Thyroid gland (tissue), 4 donors: ENCODE results near the gene PARP11. TPM values are rescaled to one million over a fixed set of nuclear protein-coding genes. Genes with fewer than 3 reads are reported as not detected.

Experiments
- DNase-seq, 2 donors: peaks; one replicate each; pipeline ENCODE4 v3.0.0-alpha.2; 2019
- H3K27ac ChIP-seq, 3 donors: fragments of 200-600 bp; sonication (generic); 1 replicate in 2 of 3; 2 replicates in 1 of 3; pipeline ENCODE4 v1.5.1; 2016 to 2019; ENCODE audit warnings: mild to moderate bottlenecking in 1 of 3, moderate library complexity in 1 of 3
- H3K27me3 ChIP-seq: fragments of 200-600 bp; sonication (generic); one replicate; pipeline ENCODE4 v1.5.1; 2019
- H3K36me3 ChIP-seq, 2 donors: fragments of 200-600 bp; sonication (generic); one replicate each; pipeline ENCODE4 v1.5.1; 2016 to 2019
- H3K4me1 ChIP-seq, 2 donors: fragments of 200-600 bp; sonication (generic); one replicate each; pipeline ENCODE4 v1.5.1; 2017 to 2019
- H3K4me3 ChIP-seq, 3 donors: fragments of 200-600 bp; sonication (generic); replicated peaks in 1 of 3; 1 replicate in 2 of 3; 2 replicates in 1 of 3; pipeline ENCODE4 v1.5.1; 2016; ENCODE audit warnings: mild to moderate bottlenecking in 1 of 3
- H3K9me3 ChIP-seq: fragments of 200-600 bp; sonication (generic); one replicate; pipeline ENCODE4 v1.5.1; 2017
- POLR2A ChIP-seq, 2 donors: fragments of 450-650 bp; IDR thresholded peaks; one replicate each; pipeline ENCODE4 v1.6.1; 2017; ENCODE audit warnings: antibody characterized with exemption in 2 of 2, mild to moderate bottlenecking in 2 of 2, moderate library complexity in 1 of 2
- WGBS, 2 donors: methylation state at CpG; one replicate each; pipeline ENCODE4 v1.1.5; 2017; 5-methylcytosine and 5-hydroxymethylcytosine counted together
- intact Hi-C: fragments of 100-400 bp; cut with DNase I; formaldehyde crosslinking; loops from one replicate; pipeline ENCODE4 v1.15.1; 2023
- total RNA-seq, 4 donors: library from RNA; depleted of rRNA; stranded (reverse); fragments of >200 nt; gene quantifications; one replicate each; pipeline ENCODE4 v1.2.3, GENCODE V29; 2016
- TF ChIP-seq, protein P1 (sequence below), 6 experiments: fragments of 200-600 bp in 3 of 6; fragments of 450-650 bp in 3 of 6; sonication (generic) in 3 of 6; IDR thresholded peaks; one replicate each; pipeline ENCODE4 v1.5.1; 2016 to 2019; ENCODE audit warnings: antibody characterized with exemption in 6 of 6, mild to moderate bottlenecking in 2 of 6, inconsistent platforms in 1 of 6, moderate library complexity in 1 of 6

PARP11 gene
- total RNA-seq, 4 donors from 2014 or later: 8.7 to 26.2 (median 15.4) TPM

DNA sequence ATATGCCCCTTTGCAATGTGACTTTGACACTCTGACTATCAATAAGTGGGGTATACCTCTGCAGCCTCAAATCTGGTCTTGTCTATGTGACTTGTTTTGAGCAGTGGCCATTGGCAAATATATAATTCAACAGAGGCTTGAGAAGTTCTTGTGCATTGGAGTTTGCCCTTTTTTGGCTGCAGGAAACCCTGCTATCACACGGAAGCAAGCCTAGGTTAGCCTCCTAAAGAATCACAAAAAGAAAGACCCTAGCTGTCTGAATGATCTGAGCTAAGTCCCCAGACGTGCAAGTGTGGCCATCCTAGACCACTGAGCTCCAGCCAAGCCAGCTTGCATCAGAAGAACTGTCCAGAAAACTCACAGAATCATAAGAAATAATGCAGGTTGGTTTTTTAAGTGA, 31.8 kb upstream of the PARP11 start:
- no peaks in the 10 kb centered on the region for H3K9me3 ChIP-seq
- no peaks in the 10 kb centered on the region for H3K27me3 ChIP-seq
- H3K4me1 ChIP-seq: no peaks in the 10 kb centered on the region
- no peak for DNase-seq
- intact Hi-C loops: no loop called here
- H3K27ac ChIP-seq: no peak overlapping the region
- TF ChIP-seq, protein P1, sequence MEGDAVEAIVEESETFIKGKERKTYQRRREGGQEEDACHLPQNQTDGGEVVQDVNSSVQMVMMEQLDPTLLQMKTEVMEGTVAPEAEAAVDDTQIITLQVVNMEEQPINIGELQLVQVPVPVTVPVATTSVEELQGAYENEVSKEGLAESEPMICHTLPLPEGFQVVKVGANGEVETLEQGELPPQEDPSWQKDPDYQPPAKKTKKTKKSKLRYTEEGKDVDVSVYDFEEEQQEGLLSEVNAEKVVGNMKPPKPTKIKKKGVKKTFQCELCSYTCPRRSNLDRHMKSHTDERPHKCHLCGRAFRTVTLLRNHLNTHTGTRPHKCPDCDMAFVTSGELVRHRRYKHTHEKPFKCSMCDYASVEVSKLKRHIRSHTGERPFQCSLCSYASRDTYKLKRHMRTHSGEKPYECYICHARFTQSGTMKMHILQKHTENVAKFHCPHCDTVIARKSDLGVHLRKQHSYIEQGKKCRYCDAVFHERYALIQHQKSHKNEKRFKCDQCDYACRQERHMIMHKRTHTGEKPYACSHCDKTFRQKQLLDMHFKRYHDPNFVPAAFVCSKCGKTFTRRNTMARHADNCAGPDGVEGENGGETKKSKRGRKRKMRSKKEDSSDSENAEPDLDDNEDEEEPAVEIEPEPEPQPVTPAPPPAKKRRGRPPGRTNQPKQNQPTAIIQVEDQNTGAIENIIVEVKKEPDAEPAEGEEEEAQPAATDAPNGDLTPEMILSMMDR (IDR thresholded peaks at IDR 0.05): no peak
- TF ChIP-seq POLR2A (IDR thresholded peaks at IDR 0.05): no peak
- no peak overlapping the region for H3K4me3 ChIP-seq
- no peaks in the 10 kb centered on the region for H3K36me3 ChIP-seq
- WGBS, 2 donors: 40 to 57% methylated on average over 2 of the region's 2 CpGs

DNA sequence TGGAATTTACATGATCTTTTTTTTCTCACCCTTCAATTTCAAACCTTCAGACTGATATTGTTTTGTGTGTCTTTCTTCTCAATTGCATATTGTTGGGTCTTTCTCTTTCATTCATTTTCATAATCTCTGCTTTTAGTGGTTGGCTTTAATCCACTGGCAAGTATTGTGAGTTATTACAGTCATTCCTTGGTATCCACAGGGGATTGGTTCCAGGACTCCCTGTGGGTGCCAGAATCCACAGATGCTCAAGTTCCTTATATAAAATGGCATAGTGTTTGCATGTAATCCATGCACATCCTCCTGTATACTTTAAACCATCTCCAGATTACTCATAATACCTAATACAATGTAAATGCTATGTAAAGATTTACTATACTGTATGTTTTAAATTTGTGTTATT, 29.7 kb upstream of the PARP11 start:
- Histone ChIP-seq H3K27me3 (no peaks in the 10 kb centered on the region), H3K27ac (no peak overlapping the region), H3K9me3 (no peaks in the 10 kb centered on the region), H3K36me3 (no peaks in the 10 kb centered on the region), H3K4me1 (no peaks in the 10 kb centered on the region), H3K4me3 (no peak overlapping the region)
- intact Hi-C loops: no loop called here
- TF ChIP-seq, protein P1 (IDR thresholded peaks at IDR 0.05): no peak
- no peak for TF ChIP-seq POLR2A (IDR thresholded peaks at IDR 0.05)
- no peak for DNase-seq

DNA sequence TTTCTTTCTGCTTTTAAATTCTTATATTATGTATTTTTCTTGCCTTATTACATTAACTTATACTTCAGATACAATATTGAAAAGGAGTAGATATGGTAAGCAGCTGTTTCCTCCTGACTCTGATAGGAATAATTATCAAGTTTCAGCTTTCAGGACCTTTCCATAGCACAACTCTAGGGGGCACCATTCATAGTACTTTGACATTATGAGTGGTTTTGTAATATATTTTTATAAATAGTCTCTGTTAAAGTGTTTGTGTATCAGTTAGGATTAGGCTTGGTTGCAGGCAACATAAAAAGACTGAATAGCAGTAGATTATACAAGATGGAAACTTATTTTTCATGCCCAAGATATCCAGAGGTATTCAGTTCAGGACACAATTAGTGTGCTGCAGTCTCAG, 27.9 kb upstream of the PARP11 start:
- H3K27ac ChIP-seq: no peak overlapping the region
- no peak for TF ChIP-seq POLR2A (IDR thresholded peaks at IDR 0.05)
- TF ChIP-seq, protein P1 (IDR thresholded peaks at IDR 0.05): no peak
- H3K4me1 ChIP-seq: no peaks in the 10 kb centered on the region
- no peak for DNase-seq
- H3K27me3 ChIP-seq: no peaks in the 10 kb centered on the region
- H3K9me3 ChIP-seq: no peaks in the 10 kb centered on the region
- H3K4me3 ChIP-seq: no peak overlapping the region
- intact Hi-C loops: no loop called here
- no peaks in the 10 kb centered on the region for H3K36me3 ChIP-seq

DNA sequence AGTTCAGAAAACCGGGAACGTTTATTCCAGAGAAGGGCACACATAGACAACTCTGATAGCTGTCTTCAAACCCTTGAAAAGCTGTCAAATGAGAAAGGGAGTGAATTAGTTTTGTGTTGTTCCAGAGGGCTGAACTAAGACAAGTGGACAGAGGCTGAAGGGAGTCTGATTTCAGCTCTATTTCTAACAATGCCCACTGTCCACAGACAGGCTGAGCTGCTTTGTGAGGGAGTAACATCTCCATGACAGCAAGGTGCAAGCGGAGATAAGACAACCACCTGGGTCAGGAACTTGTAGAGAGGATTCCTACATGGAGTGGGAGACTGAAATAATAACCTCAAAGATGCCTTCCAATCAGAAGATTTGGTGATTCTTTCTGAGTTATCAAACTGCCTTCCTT, 25.6 kb upstream of the PARP11 start:
- no peak for TF ChIP-seq POLR2A (IDR thresholded peaks at IDR 0.05)
- TF ChIP-seq, protein P1 (IDR thresholded peaks at IDR 0.05): no peak
- Histone ChIP-seq H3K27me3 (no peaks in the 10 kb centered on the region), H3K27ac (no peak overlapping the region), H3K36me3 (no peaks in the 10 kb centered on the region), H3K9me3 (no peaks in the 10 kb centered on the region), H3K4me3 (no peak overlapping the region), H3K4me1 (no peaks in the 10 kb centered on the region)
- 68 to 90% methylated on average over 3 of the region's 3 CpGs for WGBS, 2 donors
- DNase-seq: no peak
- intact Hi-C loops: no loop called here

DNA sequence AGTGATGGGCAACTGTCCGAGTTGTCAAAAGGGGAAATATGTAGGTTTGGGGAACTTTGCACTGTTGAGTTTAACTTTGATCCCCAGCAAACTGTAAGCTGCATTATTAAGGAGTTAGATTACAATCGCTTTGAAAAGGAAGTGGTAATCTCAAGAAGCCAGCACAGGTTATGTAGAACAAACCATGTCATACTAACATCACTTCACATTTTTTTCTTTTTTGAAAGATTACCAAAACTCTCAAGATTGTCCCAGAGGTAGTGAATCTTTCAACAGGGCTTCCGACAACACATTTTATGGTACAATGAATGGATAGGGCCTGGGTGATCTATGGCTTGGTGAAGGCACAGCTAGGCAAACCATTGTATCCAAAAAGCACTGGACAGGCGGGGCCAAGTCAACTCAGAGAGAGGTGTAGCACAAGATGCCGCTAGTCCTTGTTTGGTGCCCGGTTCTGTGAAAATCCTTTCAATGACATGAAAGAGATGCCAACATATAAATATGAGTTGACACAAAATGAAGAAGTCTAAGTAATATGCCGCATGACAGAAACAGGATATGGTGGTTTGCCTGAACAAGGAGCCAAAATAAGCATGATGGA, 24.3 kb upstream of the PARP11 start:
- Histone ChIP-seq H3K9me3 (no peaks in the 10 kb centered on the region), H3K36me3 (no peaks in the 10 kb centered on the region), H3K4me1 (no peaks in the 10 kb centered on the region), H3K27me3 (no peaks in the 10 kb centered on the region), H3K4me3 (no peak overlapping the region), H3K27ac (no peak overlapping the region)
- intact Hi-C loops: no loop called here
- WGBS, 2 donors: 81 to 84% methylated on average over 7 of the region's 7 CpGs
- TF ChIP-seq, protein P1 (IDR thresholded peaks at IDR 0.05): no peak
- no peak for TF ChIP-seq POLR2A (IDR thresholded peaks at IDR 0.05)
- no peak for DNase-seq
